NCI-H69 (cell line): Measurements from ENCODE around the gene FGL2.
"Not testable (repeated sequence)": the region's sequence is repeated elsewhere in the genome, so short reads cannot be mapped to it uniquely, and the experiment has no call there.

Experiments
- DNase-seq: peaks from one replicate; lab custom pipeline; 2025; lab: John Stamatoyannopoulos, UW

FGL2 gene

DNA sequence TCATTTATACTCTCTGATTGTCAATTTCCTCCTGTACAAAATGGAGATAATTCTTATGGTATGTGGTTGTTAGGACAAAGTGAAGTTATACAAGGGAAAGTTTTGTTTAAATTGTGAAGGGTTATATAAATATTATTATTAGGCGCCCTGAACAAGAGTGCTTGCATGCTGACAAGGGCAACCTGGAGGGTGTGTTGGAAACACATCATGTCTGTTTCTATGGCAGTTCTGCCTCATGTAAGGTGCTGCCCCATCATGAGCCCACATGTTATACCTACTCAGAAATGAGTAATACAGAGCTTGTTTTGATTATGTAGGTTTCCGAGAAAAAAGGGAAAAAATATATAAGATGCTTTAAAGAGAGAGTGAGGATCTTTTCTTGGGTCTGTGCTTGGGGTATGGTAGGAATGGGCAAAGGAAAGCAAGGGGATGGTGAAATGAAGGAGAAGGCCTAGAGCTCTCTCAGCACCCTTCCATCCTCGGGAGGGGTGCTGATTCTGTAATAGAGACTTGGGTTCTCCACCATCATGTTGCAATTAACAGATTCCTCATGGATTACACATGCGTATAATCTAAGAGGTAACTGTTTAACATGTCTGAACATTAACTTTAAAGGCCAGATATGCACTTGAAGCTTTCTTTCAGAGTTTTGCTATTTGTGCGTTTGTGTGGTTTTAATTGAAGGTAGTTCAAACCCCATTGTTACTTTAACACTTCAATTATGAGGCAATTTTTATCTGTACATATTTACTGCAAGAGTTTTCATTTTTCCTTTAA, 43.8 kb downstream of the FGL2 start:
- DNase-seq, result not testable (repeated sequence)

DNA sequence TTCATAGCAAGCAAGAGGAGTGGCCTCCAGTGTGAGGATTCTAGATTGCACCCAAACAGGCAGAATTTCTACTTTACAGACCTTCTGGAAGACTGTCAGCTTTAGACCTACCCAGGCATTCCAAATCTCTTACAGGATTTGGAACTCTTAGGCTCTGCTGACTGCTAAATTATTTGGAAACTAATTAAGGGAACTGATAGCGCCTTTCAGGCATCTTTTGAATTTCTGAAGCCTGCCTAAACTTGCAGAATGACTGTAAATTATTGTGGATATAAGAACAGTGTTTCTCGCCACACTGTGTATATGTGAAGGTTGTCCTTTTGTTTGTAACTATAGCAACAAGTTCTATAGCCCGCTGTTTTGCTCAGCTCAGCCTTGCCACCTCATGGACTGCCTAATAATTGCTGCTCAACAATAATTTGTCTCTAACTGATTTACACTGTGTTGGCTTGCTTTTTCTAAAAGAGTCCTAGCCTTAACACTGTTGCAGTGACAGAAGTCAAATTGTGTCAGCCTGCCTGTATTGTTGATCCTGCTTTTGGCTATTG, 44.6 kb downstream of the FGL2 start:
- not testable (repeated sequence) for DNase-seq

GRCh38 chr7:77152232-77152631, 47.4 kb downstream of the FGL2 start:
- not testable (repeated sequence) for DNase-seq
